ENCODE data around the gene TTC7B.

TTC7B gene

DNA sequence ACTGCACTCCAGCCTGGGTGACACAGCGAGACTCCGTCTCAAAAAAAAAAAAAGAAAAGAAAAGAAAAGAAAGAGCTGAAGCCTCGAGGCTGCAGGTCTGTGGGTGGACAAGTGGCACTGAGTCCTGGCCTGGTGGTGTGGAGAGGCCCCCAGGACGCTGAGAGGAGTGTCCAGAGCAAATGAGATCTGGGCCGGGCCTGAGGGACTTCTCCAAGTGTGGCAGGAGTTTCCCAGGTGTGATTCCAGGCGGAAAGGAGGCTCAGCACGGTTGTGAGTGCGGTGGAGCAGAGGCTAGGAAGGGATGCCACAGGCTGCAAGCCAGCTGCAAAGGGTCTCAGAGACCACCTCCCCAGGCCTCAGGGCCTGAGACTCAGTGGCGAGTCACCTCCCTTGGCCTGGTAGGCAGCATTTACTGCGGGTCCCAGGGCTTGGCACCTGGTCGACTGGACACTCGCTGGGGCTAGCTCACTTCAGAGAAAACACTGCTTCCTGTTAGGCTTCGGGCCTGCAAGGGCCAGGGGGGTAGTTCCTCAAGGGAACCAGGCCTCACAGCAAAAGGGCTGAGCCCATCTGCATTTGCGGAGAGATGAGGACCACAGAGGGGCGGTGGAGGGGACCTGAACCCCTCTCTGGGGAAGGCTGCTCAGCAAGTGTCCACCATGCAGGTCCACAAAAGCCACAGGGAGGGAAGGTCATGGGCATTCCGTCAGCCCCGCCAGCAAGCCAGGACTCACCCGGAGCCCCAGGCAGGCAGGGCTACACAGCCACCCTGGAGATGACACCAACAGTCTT lies 11.7 kb downstream of the TTC7B start:
- DNase-seq: no peak

DNA sequence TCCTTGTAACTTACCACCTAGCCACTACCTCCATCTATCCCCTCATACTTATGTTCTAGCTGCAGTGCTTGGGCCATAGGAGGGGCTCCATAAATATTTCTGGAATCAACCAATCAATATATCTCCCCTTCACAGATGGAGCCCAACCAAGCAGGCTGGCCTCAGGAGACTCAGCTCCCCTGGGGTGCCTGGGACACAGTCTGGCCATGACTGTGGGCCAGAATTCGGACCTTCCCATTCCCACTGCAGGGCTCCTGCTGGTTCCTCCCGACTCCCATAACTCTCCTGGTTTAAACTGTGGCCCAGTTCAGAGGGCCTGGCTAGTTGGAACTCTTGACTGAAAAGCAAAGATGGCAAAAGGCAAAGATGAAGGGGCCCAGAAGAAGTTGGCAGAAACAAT lies 13.0 kb downstream of the TTC7B start:
- no peak for DNase-seq

DNA sequence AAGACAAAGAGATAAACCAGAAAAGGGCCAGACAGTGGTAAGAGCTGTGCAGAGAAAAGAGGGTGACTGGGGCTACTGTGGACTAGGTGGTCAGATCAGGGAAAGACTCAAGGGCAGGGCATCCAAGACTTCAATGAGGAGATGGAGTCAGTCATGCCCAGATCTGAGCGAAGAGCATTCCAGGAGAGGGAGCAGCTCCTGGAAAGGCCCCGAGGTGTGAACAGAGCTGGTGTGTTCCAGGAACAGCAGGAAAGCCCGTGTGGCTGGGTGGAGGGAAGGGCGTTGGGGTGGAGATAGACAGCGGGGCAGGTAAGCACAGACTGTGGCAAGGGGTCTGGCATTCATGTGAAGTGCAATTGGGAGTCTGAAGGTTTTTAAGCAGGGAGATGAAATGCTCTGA lies 16.8 kb downstream of the TTC7B start:
- no peak for DNase-seq

DNA sequence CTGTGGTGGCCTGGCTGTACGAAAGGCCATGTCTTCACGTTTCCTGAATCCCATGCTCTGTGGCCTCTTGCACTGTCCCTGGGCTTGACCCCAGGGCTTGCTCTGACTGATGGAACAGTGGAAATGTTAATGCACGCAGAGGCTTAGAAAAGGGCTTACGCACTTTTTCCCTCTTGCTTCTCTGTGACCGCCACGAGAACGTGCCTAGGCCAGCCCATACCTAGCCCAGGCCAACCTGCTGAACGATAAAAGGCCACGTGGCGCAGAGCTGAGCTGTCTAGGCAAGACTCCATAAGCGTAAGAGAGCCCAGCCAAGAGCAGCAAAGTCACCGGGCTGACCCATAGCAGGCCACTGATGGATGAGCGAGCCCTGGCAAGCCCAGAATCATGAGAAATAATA lies 18.3 kb downstream of the TTC7B start:
- DNase-seq: no peak

DNA sequence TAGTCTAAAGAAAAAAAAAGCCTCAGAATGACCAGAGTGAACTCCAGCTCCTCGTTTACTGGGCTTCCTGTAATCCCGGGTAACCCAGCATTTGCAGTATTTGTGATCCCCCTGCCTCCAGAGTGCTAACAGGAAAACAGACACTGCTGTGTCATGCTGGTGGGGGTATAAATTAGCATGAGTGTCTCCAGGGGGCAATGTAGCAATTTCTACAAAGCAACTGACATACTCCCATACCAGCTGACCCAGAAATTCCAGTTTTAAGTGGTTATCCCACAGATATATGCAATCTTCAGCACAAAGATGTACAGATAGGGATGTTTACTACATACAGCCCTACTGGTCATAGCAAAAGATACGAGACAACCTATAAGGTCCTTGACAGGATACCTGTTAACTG lies 18.8 kb downstream of the TTC7B start:
- DNase-seq: peak; percentile 46 to 50

DNA sequence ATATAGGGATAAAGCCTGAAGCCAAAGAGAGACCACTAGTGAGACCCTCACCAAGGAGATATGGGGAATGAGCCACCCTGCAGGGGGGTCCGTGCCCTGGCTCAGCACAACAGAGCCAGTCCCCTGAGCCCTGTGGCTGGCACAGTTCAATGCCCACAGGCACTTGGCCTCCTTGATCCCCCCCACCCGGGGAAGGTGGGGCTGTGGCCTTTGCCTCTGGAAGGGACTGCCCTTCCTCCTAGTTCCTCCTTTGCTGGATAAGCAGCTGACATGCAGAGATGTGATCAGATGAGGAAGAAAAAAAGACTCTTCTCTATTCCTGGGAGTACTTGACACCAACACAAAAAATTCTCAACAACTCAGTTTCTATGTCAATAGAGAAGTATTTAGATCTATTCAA lies 19.9 kb downstream of the TTC7B start:
- peak; percentile 87 to 89 for DNase-seq

DNA sequence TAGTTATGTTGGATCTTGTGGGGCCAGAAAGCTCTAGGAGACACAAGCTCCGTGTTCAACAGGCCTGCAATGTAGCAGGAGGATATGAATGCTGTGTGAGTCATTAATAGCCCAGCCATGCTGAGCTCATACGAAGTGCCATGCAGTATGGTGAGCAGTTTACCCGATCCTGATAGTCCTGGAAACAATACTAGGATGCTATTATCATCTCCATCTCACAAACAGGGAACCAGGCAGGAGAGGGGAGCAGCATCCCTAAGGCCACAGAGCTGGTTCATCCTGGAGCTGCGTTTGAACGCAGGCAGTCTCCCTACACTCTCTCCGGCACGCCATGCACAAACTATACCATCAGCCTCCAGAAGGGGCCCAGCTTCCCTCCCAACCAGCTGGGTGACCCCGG lies 20.5 kb downstream of the TTC7B start:
- peak; percentile 47 to 69 for DNase-seq

DNA sequence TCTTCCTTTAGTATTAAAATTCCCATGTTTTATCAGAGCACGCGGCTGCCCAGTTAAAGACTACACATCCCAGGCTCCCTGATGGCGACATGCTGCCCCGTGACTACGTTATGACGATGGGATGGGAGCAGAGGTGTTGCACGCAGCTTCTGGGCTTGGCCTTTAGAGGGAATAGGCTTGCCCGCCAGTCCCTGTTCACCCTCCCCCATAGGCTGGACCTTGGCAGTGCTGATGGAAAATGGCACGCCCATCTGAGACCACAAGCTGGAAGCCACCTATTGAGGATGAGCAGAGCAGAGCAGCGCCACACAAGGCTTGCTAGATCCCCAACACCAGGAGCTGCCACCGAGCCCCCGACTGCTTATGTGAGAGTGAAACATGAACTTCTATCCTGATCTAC lies 24.7 kb downstream of the TTC7B start:
- no peak for DNase-seq

DNA sequence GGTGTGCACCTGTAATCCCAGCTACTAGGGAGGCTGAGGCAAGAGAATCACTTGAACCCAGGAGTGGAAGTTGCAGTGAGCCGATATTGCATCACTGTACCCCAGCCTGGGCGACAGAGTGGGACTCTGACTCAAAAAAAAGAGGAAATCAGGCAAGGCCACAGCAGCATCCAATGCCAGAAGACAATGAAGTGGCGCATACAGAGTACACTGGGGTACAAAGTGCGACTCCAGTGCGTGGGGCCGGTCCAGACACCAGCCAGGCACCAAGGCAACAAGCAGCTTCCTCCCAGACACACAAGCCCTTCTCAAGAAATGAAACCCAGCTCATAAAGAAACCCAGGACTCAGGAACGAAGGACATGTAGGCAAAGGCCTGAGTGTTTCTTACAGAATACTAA lies 28.2 kb downstream of the TTC7B start:
- peak; percentile 91 to 96 for DNase-seq

DNA sequence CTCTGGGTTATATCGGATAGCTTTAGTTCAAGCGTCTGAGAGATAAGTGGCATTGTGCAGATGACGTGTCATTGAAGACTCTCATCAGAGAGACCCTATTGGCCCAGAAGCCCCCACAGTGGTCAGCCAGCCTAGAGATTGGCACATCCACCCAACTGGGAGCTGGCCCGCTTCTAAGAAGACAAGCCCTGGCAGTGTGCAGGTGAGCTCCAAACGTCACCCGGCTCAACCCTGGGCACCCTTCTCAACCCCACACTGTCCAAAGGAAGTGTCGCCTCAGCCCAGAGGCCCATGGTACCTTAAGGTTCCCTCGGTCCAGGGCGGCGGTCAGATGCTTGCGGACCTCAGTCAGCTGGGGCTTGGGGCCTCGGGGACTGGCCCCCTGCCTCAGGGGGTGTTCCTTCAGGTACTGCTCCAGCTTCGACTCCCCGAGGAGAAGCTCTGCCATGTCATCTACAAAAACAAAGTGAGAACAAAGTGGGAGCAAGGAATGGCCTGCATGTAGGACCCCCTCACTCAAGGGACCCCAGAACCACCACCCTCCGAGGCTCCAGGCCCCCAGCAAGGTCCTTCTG lies 30.3 kb downstream of the TTC7B start:
- DNase-seq: no peak

DNA sequence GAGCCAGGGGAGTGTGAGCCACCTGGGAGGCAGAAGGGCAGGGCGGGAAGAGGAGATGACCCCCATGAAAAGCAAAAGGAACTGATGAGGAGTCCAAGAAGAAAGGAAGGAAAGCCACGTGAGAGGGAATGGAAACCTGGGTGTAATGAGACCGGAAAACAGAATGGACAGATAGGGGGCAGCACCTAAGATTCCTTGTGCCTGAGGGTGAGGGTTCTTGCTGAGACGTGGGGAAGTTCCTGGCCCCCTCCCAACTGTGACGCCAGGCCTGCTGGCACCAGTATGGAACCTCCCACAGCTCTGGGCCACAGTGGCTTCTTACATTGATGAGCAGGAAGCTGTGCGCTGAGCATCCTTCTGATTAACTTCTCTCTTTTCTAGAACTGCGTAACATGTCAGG lies 30.8 kb downstream of the TTC7B start:
- DNase-seq: peak; percentile 76 to 85

DNA sequence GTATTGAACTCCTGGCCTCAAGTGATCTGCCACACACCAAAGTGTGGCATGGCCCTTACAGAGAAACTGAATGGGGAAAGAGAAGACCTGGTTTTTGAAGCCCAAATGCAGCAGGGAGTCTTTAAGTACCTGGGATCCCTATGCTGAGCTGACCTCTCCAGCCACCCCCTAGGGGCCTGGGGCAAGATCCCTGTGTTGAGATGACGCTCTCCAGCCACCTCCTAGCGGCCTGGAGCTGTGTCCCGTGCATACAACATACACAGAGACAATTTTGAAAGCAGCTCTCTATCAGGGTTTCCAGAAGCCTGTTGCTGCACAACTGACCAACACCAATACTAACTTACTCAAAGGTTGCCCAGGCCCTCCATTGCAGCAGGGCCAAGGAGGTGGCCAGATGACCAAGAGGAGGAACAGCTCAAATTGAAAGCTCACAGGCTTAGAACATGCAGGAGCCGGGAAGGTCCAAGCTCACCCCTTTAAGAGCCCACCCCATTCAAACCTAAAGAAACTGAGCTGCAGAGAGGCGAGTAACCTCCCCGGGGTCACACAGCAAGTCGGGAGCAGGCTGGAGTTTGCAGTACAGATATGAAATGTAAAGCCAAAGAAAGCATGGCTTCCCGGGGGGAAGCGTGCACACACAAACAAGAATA lies 31.5 kb downstream of the TTC7B start:
- no peak for DNase-seq

DNA sequence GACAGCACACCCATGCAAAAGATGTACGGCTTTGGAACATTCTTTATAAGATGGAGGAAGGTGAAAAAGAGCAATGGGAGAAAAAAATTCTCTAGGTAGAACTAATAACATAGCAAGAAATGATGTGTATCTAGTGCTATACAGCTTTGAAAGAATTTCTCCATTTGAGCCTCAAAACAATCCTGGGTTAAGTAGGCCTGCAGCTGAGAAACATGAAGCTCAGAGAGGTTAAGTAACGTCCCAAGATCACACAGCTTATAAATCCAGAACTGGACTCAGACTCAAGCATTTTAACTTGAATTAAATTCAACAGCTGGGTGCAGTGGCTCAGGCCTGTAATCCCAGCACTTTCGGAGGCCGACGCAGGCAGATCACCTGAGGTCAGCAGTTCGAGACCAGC lies 32.9 kb downstream of the TTC7B start:
- DNase-seq: no peak

DNA sequence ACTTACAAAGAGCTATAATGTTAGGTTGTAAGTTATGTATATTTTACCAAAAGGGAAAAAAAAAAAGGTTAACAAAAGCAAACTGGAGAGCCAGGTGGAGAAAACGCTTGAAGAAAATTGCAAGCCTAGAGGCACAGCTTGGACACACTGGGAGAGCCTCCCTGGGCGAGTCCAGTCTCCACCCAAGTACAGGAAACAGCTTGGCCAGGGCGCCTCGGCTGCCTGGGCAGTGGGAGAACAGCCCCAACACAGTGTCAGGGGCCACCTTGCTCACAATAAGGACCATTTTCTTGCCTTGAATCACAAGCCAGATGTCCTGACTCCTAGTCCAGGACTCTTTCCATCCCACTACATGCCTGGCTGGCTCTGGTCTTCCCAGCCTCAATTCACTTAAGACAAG lies 33.3 kb downstream of the TTC7B start:
- no peak for DNase-seq

DNA sequence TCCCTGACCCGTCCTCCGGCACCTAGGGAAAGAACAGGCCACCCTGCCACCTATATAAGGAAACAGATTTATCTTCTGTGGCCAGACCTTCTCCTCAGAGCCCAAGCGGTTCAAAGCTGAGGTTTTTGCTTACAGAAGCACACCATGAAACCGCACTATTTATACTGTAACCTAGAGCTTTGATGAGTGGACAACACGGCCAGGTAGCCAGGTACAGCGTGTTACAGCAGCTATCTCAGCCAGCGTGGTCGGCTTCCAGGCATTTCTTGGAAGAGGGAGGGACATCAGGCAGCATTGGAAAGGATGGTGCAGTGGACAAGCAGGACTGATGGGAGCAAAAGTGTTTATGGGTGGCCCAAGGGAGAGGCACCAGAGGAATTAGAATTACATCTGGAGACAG lies 34.4 kb downstream of the TTC7B start:
- no peak for DNase-seq

DNA sequence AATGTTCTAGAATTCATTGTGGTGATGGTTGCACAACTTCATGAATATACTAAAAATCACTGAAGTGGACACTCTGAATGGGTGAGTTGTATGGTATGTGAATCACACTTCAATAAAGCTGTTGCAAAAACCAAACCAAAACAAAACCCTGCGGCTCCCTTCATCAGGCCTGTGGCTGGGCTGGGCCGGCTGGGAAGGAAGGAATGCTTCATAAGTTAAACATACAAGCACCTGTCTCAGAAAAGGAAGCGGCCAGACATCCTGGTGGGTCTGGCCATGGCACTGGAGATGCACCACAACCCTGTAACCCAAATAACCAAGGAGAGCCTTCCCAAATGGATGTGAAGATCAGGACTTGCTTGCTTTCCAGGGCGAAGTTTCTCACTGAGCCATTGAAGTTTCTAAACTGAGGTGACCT lies 34.9 kb downstream of the TTC7B start:
- no peak for DNase-seq

DNA sequence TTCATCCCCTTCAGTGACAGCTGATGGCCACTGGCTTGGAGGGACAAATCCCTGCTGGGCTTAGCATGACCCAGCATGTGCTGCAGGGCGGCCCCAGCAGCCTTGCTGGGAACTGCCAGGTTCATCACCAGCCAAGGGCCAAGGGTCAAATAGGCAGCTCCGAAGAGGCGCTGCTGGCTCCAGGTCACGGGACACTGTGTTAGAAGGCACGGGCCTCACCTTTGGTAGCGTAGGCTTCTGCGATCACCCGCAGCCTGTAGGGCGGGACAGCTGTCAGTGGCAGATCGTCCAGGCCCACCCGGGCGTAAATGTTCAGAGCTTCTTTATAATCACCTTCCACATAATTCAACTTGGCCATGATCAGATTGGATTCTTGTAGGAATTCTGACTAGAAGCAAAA lies 35.7 kb downstream of the TTC7B start:
- DNase-seq: no peak

DNA sequence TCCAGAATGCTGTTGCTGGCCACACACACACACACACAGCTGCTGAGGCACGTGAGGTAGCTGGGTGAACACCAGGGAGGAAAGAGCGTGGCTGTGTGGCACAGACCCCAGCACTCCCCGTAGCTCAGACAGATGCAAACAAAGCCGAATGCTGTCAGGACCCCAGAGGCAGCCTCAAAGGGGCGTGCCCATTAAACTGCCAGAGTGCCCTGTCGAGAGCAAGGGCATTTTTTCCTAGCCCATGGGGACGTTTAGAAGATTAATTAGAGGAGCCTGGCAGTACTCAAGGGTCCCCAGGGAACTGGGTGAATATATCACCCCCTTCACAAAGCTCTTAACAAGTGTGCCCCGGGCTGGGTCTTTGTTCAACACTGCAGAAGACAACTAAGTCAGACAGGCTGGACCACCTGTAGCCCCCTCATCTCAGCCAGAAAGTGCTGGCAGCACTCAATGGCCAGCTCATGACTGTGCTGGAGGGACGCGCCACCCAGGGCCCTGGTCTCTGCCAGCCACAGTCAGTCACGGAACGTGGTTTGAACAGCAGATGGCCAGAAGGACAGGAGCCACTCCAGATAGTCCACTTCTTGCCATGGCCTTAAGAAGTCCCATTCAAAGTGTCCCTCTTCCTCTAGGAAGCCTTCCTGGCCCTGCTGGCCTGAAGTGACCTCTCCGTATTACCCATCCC lies 37.5 kb downstream of the TTC7B start:
- no peak for DNase-seq

DNA sequence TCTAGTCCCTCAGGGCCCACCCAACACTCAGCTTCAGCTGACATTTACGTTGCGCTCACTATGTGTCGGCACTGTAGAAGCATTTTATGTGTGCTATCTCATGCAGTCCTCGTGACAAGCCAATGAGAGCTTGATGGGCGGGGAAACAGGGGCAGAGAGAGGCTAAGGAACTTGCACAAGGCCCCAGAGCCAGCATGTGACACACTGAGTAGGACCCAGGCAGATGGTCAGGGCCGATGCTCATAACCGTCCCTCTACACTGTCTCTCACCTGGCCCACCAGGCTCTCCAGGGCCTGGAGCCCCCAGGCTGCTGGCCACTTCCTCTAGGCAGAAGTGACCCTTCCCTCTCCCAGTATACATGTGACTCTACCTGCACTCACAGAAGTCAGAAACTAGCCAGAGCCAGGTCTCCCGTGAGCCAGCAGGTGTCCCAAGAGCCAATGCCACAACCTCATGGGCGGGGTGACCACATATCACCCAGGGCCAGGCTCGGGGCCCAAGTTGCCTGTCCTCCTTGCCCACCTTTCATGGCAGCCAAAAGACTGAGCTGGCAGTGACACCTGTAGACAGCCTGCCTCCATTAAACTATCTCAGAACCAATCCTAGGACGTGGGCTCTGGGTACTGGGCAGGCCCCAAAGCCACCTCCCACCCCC lies 38.3 kb downstream of the TTC7B start:
- peak in 1 of 2 donors; percentile 13 for DNase-seq

DNA sequence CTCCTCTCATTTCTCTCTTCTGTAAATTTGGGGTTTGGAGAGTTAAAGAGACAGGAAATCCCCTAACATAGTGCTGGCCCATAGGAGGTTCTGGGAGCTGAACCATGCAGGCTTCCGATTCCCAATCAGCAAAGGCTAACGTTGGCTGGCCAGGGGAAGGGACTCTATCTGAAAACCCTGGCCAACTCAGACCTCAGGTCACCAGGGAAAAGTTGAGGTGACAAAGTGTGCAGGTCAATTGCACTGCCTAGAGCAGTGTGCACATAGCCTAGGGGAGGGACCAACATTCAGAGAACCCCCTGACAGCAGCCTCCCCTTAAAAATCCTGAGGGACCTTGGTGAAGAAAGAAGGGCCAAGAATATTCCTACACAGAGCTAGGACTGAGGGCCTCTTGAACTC lies 38.9 kb downstream of the TTC7B start:
- no peak for DNase-seq

DNA sequence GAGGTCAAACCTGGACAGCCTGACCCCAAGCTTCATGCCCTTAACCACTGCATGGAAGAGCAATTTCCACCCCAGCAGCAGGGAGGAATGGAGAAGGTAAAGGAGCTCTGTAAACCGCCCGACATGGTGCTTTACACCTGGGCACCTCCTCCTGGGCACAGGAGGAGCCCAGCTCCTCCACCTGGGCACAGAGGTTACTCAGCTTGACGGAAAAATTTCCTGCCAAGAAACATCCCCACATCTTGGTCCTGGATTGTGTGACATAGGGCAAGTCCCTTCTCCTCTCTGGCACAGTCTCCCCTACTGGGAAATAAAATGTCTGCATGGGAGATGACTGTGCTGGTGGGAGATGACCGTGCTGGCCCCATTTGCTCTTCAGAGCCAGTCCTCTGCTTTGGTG lies 40.8 kb downstream of the TTC7B start:
- no peak for DNase-seq

DNA sequence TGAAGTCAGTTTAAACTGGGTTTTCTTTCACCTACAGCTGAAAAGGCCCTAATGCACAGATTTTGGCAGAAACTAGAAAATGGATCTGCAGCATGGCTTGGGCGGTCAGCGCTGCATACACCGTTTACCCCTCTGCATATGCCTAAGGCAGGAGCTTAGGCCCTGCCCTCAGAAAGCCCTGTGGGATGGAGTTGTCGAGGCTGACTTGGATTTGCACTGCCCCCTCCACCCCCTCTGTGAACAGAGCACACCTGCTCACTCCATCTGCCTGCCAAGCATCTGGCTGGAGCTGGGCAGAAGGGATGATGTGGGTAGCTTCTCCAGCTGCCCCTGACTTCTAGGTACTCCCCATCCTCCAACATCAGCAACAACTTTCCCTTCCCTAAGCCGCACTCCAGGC lies 41.9 kb downstream of the TTC7B start:
- no peak for DNase-seq

DNA sequence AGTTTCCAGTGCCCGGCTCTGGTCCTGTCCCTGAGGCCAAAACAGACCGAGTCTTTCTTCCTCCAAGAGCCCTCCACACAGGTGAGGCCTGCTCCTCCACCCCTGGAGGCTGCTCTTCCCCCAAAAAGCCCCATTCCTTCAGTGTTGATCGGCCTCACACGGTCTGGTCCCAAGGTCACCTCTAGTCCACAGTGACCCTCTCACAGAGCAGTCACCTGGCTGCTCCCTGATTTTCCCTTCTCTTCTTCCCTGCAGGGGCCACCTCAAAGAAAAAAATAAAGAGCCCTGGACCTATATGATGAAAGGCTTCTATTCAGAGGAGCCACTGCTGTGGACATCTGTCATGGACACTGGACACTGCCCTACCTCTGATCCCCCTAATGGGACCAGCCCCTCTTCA lies 42.5 kb downstream of the TTC7B start:
- no peak for DNase-seq

Measured in inflammatory macrophage (primary cell).